ENCODE measurements around the gene UBR4.

UBR4 gene

GRCh38 chr1:19140465-19140864 lies 69.6 kb downstream of the UBR4 start:
- H3K4me3 ChIP-seq (ENCODE audit: low read depth, low read length) = no peak overlapping the region
- TF ChIP-seq, protein P1, sequence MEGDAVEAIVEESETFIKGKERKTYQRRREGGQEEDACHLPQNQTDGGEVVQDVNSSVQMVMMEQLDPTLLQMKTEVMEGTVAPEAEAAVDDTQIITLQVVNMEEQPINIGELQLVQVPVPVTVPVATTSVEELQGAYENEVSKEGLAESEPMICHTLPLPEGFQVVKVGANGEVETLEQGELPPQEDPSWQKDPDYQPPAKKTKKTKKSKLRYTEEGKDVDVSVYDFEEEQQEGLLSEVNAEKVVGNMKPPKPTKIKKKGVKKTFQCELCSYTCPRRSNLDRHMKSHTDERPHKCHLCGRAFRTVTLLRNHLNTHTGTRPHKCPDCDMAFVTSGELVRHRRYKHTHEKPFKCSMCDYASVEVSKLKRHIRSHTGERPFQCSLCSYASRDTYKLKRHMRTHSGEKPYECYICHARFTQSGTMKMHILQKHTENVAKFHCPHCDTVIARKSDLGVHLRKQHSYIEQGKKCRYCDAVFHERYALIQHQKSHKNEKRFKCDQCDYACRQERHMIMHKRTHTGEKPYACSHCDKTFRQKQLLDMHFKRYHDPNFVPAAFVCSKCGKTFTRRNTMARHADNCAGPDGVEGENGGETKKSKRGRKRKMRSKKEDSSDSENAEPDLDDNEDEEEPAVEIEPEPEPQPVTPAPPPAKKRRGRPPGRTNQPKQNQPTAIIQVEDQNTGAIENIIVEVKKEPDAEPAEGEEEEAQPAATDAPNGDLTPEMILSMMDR (IDR thresholded peaks at IDR 0.05; ENCODE audit: insufficient read depth, low read depth, low read length, missing control alignments) = no peak
- no peak for DNase-seq (ENCODE audit: low read depth)

DNA sequence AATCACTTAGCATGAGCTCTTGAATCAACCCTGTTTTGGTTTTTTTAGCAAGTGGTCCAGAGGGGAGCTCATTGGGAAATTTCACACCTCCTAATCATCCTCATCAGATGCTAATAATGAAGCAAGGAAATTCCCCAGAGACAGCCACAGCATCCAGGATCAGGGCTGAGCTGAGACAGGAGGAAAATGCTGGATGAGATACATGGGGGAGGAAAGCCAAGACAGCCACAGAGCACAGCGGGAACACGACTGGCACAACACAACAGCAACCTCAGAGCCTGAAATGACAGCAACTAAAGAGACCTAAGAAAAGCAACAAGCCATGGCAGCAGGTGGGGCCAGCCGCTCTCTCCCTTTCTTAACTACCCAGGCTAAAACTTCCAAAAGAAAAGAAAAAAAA lies 70.4 kb downstream of the UBR4 start:
- no peak overlapping the region for H3K4me3 ChIP-seq (ENCODE audit: low read depth, low read length)
- no peak for DNase-seq (ENCODE audit: low read depth)
- TF ChIP-seq, protein P1 (IDR thresholded peaks at IDR 0.05; ENCODE audit: insufficient read depth, low read depth, low read length, missing control alignments) = no peak

DNA sequence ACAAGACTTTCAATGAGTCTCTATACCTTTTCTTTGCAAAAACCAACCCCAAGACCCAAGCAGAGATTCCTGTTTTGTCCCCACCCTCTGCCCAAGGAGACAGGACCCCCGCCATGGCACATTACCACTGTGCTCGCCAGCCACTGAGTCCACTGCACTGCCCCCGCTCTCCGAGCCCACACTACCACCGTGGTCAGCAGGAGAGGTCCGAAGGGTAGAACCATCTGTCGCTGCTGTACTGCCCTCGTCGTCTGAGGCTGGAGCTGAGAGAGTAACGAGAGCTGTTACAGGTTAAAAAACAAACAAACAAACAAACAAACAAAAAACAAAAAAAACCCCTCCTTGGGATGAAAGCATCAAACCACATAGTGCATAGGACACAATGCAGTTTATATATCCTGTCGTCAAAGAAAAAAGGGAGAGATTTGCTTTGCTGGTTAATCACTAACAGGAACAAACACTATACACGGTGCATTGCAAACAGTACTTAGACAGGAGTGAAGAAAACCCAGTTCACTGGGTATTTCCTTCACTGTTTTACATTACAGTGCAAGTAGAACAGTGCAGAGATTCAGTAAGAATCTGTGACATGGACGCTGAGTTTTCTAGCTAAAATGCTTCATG lies 71.0 kb downstream of the UBR4 start:
- DNase-seq (ENCODE audit: low read depth) = no peak
- TF ChIP-seq, protein P1 (IDR thresholded peaks at IDR 0.05; ENCODE audit: insufficient read depth, low read depth, low read length, missing control alignments) = no peak

GRCh38 chr1:19138331-19138730 lies 71.7 kb downstream of the UBR4 start:
- no peak for DNase-seq (ENCODE audit: low read depth)
- TF ChIP-seq, protein P1 (IDR thresholded peaks at IDR 0.05; ENCODE audit: insufficient read depth, low read depth, low read length, missing control alignments) = no peak
- H3K4me3 ChIP-seq (ENCODE audit: low read depth, low read length) = no peak overlapping the region

More for the DNA sequence above, 71.0 kb downstream of the UBR4 start:
- no peak overlapping the region for H3K4me3 ChIP-seq (ENCODE audit: low read depth, low read length)

GRCh38 chr1:19137158-19137557 lies 72.9 kb downstream of the UBR4 start:
- DNase-seq (ENCODE audit: low read depth) = no peak
- TF ChIP-seq, protein P1 (IDR thresholded peaks at IDR 0.05; ENCODE audit: insufficient read depth, low read depth, low read length, missing control alignments) = no peak
- no peak overlapping the region for H3K4me3 ChIP-seq (ENCODE audit: low read depth, low read length)

GRCh38 chr1:19133360-19133759 lies 76.7 kb downstream of the UBR4 start:
- no peak for DNase-seq (ENCODE audit: low read depth)
- TF ChIP-seq, protein P1 (IDR thresholded peaks at IDR 0.05; ENCODE audit: insufficient read depth, low read depth, low read length, missing control alignments) = no peak
- H3K4me3 ChIP-seq (ENCODE audit: low read depth, low read length) = no peak overlapping the region

DNA sequence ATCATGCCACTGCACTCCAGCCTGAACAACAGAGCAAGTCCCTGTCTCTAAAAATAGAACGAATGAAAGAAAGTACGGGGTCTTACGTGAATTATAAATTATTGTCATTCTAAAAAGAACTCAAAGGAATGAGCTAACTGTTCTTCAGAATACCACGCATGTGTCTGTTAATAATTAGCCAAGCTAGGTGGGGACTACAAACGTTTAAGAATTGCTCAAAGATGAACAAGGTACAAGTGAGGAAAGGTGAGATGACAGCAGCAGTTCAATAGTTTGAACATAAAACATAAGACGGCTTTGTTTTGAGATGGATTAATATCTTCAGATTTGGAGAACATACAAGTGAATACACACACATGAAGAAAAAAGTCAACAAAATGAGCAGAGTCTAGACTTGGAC lies 79.6 kb downstream of the UBR4 start:
- H3K4me3 ChIP-seq (ENCODE audit: low read depth, low read length) = no peak overlapping the region
- TF ChIP-seq, protein P1 (IDR thresholded peaks at IDR 0.05; ENCODE audit: insufficient read depth, low read depth, low read length, missing control alignments) = no peak
- no peak for DNase-seq (ENCODE audit: low read depth)

Measured in GM12865 (cell line).